HCT116 (cell line): Measurements from ENCODE around the gene KLHL18. TPM values are rescaled to one million over a fixed set of nuclear protein-coding genes. Genes with fewer than 3 reads are reported as not detected.

ENCODE experiments used
- ATAC-seq: fragments of 200-7000 bp; cut with Tn5 transposase; 2 replicates; pipeline ENCODE4 v1.9.1; 2020; ENCODE audit warnings: mild to moderate bottlenecking, moderate library complexity
- BruUV-seq: library from RNA; stranded (reverse); fragments of 400-500 nt; replicated peaks from 2 replicates; lab custom pipeline; 2021; lab: Mats Ljungman, UMichigan
- CTCF ChIA-PET: fragments of 300-600 bp; sonication (Branson Sonifier 250); formaldehyde crosslinking; loops from one replicate; lab custom pipeline; 2021; ENCODE audit warnings: antibody characterized with exemption; lab: Charles Lee
- POLR2A ChIA-PET: fragments of 300-600, 350-600 bp; sonication (Branson Sonifier 250); formaldehyde crosslinking; loops from one replicate; lab custom pipeline; 2021; ENCODE audit warnings: antibody characterized with exemption; lab: Charles Lee
- RAD21 ChIA-PET, 2 experiments: fragments of 300-600 bp; sonication (Branson Sonifier 250); formaldehyde crosslinking; loops; one replicate each; lab custom pipeline; 2023; ENCODE audit warnings: low total read pairs in 2 of 2; ENCODE audit not compliant: uncharacterized antibody in 2 of 2, unreplicated experiment in 2 of 2, low non-redundant PET in 1 of 2; lab: Charles Lee
- DNase-seq: peaks from one replicate; pipeline ENCODE4 v3.0.0-alpha.2; 2010; ENCODE audit warnings: low read depth, low spot score
- H2AFZ ChIP-seq: fragments of 200-600 bp; shearing (Covaris generic), sonication (generic); 2 replicates; pipeline ENCODE4 v1.6.1; 2017; ENCODE audit warnings: low read depth, mixed run types, mixed read lengths, antibody characterized with exemption, low read length; ENCODE audit not compliant: poor library complexity, severe bottlenecking
- H3K27ac ChIP-seq: 2 replicates; pipeline ENCODE4 v1.5.1; 2012; ENCODE audit warnings: low read depth, low read length
- H3K27me3 ChIP-seq: fragments of 200-600 bp; sonication (generic); 2 replicates; pipeline ENCODE4 v1.6.1; 2016; ENCODE audit warnings: mixed run types, low read length, mixed read lengths; ENCODE audit not compliant: insufficient read depth
- H3K36me3 ChIP-seq, 2 experiments: fragments of 200-500 bp in 1 of 2; fragments of 200-600 bp in 1 of 2; sonication (Bioruptor generic) in 1 of 2; sonication (generic) in 1 of 2; 2 replicates each; pipeline versions ENCODE4 v1.5.1 to v1.6.1; 2014 to 2016; ENCODE audit warnings: low read length in 2 of 2, inconsistent platforms in 1 of 2, mixed read lengths in 1 of 2, mixed run types in 1 of 2; ENCODE audit not compliant: insufficient read depth in 2 of 2, control insufficient read depth in 1 of 2
- H3K4me1 ChIP-seq, 2 experiments: fragments of 200-600 bp in 1 of 2; sonication (generic) in 1 of 2; 2 replicates each; pipeline versions ENCODE4 v1.5.1 to v1.6.1; 2012 to 2017; ENCODE audit warnings: low read length in 2 of 2, inconsistent platforms in 1 of 2, mild to moderate bottlenecking in 1 of 2, mixed read lengths in 1 of 2, mixed run types in 1 of 2, moderate library complexity in 1 of 2; ENCODE audit not compliant: insufficient read depth in 2 of 2, control insufficient read depth in 1 of 2
- H3K4me2 ChIP-seq: fragments of 200-600 bp; sonication (generic); 2 replicates; pipeline ENCODE4 v1.6.1; 2017; ENCODE audit warnings: mixed run types, low read length, mixed read lengths
- H3K4me3 ChIP-seq, 2 experiments: fragments of 200-600 bp in 1 of 2; sonication (generic) in 1 of 2; replicated peaks in 1 of 2; 2 replicates each; pipeline ENCODE4 v1.5.1; 2011 to 2016; ENCODE audit warnings: low read length in 2 of 2, control low read depth in 1 of 2, low read depth in 1 of 2, mild to moderate bottlenecking in 1 of 2, mixed read lengths in 1 of 2, mixed run types in 1 of 2
- H3K79me2 ChIP-seq: fragments of 200-600 bp; sonication (generic); 2 replicates; pipeline ENCODE4 v1.6.1; 2017; ENCODE audit warnings: mild to moderate bottlenecking, mixed run types, low read length, moderate library complexity, mixed read lengths; ENCODE audit not compliant: insufficient read depth
- H3K9ac ChIP-seq: fragments of 200-600 bp; sonication (generic); 2 replicates; pipeline ENCODE4 v1.6.1; 2016; ENCODE audit warnings: low read length, mixed read lengths
- H3K9me2 ChIP-seq: fragments of 200-600 bp; sonication (generic), shearing (Covaris generic); 2 replicates; pipeline ENCODE4 v1.6.1; 2017; ENCODE audit warnings: mixed run types, mild to moderate bottlenecking, moderate library complexity; ENCODE audit not compliant: insufficient read depth
- H3K9me3 ChIP-seq, 2 experiments: fragments of 200-500 bp in 1 of 2; fragments of 200-600 bp in 1 of 2; sonication (Bioruptor generic) in 1 of 2; sonication (generic) in 1 of 2; 2 replicates each; pipeline ENCODE4 v1.6.1; 2014 to 2017; ENCODE audit warnings: low read length in 2 of 2, mixed read lengths in 2 of 2, inconsistent platforms in 1 of 2, low read depth in 1 of 2, mild to moderate bottlenecking in 1 of 2, mixed run types in 1 of 2, moderate library complexity in 1 of 2; ENCODE audit not compliant: control insufficient read depth in 1 of 2, insufficient read depth in 1 of 2
- H4K20me1 ChIP-seq: fragments of 200-600 bp; sonication (generic), shearing (Covaris generic); 2 replicates; pipeline ENCODE4 v1.6.1; 2017; ENCODE audit warnings: mixed run types, mild to moderate bottlenecking, moderate library complexity; ENCODE audit not compliant: insufficient read depth
- CEBPB ChIP-seq: IDR thresholded peaks from 2 replicates; pipeline ENCODE4 v1.6.1; 2012; ENCODE audit warnings: low read depth
- EGR1 ChIP-seq: IDR thresholded peaks from 2 replicates; pipeline ENCODE4 v1.6.1; 2012; ENCODE audit warnings: low read depth
- ELF1 ChIP-seq: IDR thresholded peaks from 2 replicates; pipeline ENCODE4 v1.6.1; 2012; ENCODE audit warnings: low read depth, borderline replicate concordance
- EZH2phosphoT487 ChIP-seq: fragments of 200-600 bp; IDR thresholded peaks from 2 replicates; pipeline ENCODE4 v1.6.1; 2018; ENCODE audit warnings: antibody characterized with exemption, borderline replicate concordance
- JUND ChIP-seq: IDR thresholded peaks from 2 replicates; pipeline ENCODE4 v1.6.1; 2012
- POLR2A ChIP-seq: IDR thresholded peaks from 2 replicates; pipeline ENCODE4 v1.7.0; 2011; ENCODE audit warnings: borderline replicate concordance; ENCODE audit not compliant: insufficient read depth, insufficient read length; ENCODE audit errors: extremely low read depth
- POLR2AphosphoS5 ChIP-seq: IDR thresholded peaks from 2 replicates; pipeline ENCODE4 v1.6.1; 2011; ENCODE audit warnings: mild to moderate bottlenecking, low read depth, low read length, moderate library complexity
- RAD21 ChIP-seq: IDR thresholded peaks from 2 replicates; pipeline ENCODE4 v1.6.1; 2012; ENCODE audit warnings: low read depth, mild to moderate bottlenecking
- SIN3A ChIP-seq: IDR thresholded peaks from 2 replicates; pipeline ENCODE4 v1.6.1; 2012; ENCODE audit warnings: low read depth
- SRF ChIP-seq: IDR thresholded peaks from 2 replicates; pipeline ENCODE4 v1.6.1; 2012; ENCODE audit warnings: low read depth
- YY1 ChIP-seq: IDR thresholded peaks from 2 replicates; pipeline ENCODE4 v1.6.1; 2011; ENCODE audit warnings: low read length, low read depth, moderate library complexity, mild to moderate bottlenecking; ENCODE audit not compliant: insufficient replicate concordance; ENCODE audit errors: extremely low read depth
- ZFX ChIP-seq: fragments of 450-650 bp; IDR thresholded peaks from 2 replicates; pipeline ENCODE4 v1.6.1; 2017
- ZNF274 ChIP-seq: fragments of 200-500 bp; sonication (Bioruptor generic); IDR thresholded peaks from 2 replicates; pipeline ENCODE4 v1.6.1; 2014; ENCODE audit warnings: mild to moderate bottlenecking, low read depth, low read length, inconsistent platforms
- intact Hi-C: fragments of 100-400 bp; cut with micrococcal nuclease; formaldehyde crosslinking; loops from 2 replicates; pipeline ENCODE4 v1.10.0; 2022
- total RNA-seq: library from RNA; stranded (reverse); gene quantifications from one replicate; pipeline ENCODE4 v1.2.1, GENCODE V29; 2021; ENCODE audit not compliant: unreplicated experiment
- TF ChIP-seq, protein P1 (sequence below): IDR thresholded peaks from 2 replicates; pipeline ENCODE4 v1.6.1; 2012; ENCODE audit warnings: low read depth
- TF ChIP-seq, protein P2 (sequence below), 3 experiments: fragments of 200-600 bp in 1 of 3; sonication (generic) in 1 of 3; IDR thresholded peaks in 2 of 3; conservative IDR thresholded peaks in 1 of 3; 2 replicates each; pipeline ENCODE4 v1.5.1; 2012 to 2017; ENCODE audit warnings: low read depth in 2 of 3, low read length in 2 of 3, antibody characterized with exemption in 1 of 3, borderline replicate concordance in 1 of 3, control low read depth in 1 of 3, mild to moderate bottlenecking in 1 of 3, mixed read lengths in 1 of 3, mixed run types in 1 of 3, moderate library complexity in 1 of 3; ENCODE audit not compliant: insufficient read depth in 1 of 3
- TF ChIP-seq, protein P3 (sequence below): IDR thresholded peaks from 2 replicates; pipeline ENCODE4 v1.6.1; 2012
- TF ChIP-seq, protein P4 (sequence below): IDR thresholded peaks from 2 replicates; pipeline ENCODE4 v1.6.1; 2012

Gene KLHL18
- total RNA-seq, 1 experiment from 2014 or later: 32.3 TPM

DNA sequence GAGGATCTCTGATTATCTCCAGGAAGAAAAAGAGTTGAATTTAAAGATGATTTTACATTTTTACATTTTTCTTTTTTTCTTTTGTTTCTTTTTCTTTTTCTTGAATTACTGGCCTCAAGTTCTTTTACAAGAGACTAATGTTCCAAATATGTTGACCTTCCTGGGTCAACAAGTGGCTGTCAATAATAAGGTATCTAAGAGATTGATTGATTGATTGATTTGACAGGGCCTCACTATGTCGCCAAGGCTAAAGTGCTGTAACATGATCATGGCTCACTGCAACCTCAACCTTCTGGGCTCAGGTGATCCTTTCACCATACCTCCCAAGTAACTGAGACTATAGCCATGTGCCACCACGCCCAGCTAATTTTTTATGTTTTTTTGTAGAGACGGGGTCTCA, 44.7 kb upstream of the KLHL18 start (continued):
- TF ChIP-seq, protein P1, sequence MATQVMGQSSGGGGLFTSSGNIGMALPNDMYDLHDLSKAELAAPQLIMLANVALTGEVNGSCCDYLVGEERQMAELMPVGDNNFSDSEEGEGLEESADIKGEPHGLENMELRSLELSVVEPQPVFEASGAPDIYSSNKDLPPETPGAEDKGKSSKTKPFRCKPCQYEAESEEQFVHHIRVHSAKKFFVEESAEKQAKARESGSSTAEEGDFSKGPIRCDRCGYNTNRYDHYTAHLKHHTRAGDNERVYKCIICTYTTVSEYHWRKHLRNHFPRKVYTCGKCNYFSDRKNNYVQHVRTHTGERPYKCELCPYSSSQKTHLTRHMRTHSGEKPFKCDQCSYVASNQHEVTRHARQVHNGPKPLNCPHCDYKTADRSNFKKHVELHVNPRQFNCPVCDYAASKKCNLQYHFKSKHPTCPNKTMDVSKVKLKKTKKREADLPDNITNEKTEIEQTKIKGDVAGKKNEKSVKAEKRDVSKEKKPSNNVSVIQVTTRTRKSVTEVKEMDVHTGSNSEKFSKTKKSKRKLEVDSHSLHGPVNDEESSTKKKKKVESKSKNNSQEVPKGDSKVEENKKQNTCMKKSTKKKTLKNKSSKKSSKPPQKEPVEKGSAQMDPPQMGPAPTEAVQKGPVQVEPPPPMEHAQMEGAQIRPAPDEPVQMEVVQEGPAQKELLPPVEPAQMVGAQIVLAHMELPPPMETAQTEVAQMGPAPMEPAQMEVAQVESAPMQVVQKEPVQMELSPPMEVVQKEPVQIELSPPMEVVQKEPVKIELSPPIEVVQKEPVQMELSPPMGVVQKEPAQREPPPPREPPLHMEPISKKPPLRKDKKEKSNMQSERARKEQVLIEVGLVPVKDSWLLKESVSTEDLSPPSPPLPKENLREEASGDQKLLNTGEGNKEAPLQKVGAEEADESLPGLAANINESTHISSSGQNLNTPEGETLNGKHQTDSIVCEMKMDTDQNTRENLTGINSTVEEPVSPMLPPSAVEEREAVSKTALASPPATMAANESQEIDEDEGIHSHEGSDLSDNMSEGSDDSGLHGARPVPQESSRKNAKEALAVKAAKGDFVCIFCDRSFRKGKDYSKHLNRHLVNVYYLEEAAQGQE: no peak
- no peak for TF ChIP-seq POLR2A
- TF ChIP-seq SIN3A: no peak
- TF ChIP-seq CEBPB: no peak
- TF ChIP-seq, all 23 proteins: peak for 0

DNA sequence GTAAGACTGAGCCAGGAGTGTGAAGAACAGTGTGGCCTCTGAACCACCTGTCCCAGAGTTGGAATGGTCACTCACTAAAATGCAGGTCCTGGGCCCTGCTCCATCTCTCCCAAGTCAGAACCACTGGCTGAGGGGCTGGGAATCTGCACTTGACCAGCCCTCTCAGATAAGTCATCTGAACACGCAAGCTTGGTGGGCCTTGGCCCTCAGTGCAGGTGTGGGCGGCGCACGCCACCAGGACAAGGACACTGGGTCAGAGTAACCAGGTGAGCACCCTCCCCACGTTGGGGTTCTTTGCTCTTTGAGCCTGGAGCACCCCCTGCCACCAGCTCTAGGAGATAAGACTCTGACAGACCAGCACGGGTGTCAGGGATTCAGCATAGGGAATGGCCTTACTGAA, 42.8 kb upstream of the KLHL18 start:
- ATAC-seq (no peak), DNase-seq (no peak)
- peaks cover 6 to 10% of the 10 kb centered on the region in 2 experiments; a peak in 3 of 4 replicates for H3K4me1 ChIP-seq
- H4K20me1 ChIP-seq: no peaks in the 10 kb centered on the region
- H3K4me3 ChIP-seq: no peak overlapping the region
- H3K9ac ChIP-seq: no peak overlapping the region
- no peaks in the 10 kb centered on the region for H3K79me2 ChIP-seq
- no peaks in the 10 kb centered on the region for H3K27me3 ChIP-seq
- POLR2A ChIA-PET: no interaction called here
- H3K36me3 ChIP-seq: no peaks in the 10 kb centered on the region
- no peaks in the 10 kb centered on the region for H3K9me3 ChIP-seq
- RAD21 ChIA-PET: no interaction called here
- intact Hi-C loops: no loop called here
- no peak overlapping the region for H3K27ac ChIP-seq
- no peak overlapping the region for H3K4me2 ChIP-seq
- H2AFZ ChIP-seq: no peak overlapping the region
- no peaks in the 10 kb centered on the region for H3K9me2 ChIP-seq
- CTCF ChIA-PET: no interaction called here
- no TSS peak for BruUV-seq
- no peak for TF ChIP-seq ZNF274
- TF ChIP-seq EZH2phosphoT487: no peak
- TF ChIP-seq, protein P2, sequence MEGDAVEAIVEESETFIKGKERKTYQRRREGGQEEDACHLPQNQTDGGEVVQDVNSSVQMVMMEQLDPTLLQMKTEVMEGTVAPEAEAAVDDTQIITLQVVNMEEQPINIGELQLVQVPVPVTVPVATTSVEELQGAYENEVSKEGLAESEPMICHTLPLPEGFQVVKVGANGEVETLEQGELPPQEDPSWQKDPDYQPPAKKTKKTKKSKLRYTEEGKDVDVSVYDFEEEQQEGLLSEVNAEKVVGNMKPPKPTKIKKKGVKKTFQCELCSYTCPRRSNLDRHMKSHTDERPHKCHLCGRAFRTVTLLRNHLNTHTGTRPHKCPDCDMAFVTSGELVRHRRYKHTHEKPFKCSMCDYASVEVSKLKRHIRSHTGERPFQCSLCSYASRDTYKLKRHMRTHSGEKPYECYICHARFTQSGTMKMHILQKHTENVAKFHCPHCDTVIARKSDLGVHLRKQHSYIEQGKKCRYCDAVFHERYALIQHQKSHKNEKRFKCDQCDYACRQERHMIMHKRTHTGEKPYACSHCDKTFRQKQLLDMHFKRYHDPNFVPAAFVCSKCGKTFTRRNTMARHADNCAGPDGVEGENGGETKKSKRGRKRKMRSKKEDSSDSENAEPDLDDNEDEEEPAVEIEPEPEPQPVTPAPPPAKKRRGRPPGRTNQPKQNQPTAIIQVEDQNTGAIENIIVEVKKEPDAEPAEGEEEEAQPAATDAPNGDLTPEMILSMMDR (IDR thresholded peaks at IDR 0.05 in 2 of 3, conservative IDR thresholded peaks at IDR 0.05 in 1 of 3; ENCODE audit: borderline replicate concordance in 1 of 3, insufficient read depth in 1 of 3, low read depth in 2 of 3, low read length in 2 of 3): no peak
- TF ChIP-seq SRF: no peak
- TF ChIP-seq, protein P1: no peak
- TF ChIP-seq YY1: no peak
- TF ChIP-seq, protein P3, sequence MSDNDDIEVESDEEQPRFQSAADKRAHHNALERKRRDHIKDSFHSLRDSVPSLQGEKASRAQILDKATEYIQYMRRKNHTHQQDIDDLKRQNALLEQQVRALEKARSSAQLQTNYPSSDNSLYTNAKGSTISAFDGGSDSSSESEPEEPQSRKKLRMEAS: no peak
- TF ChIP-seq ZFX: no peak
- no peak for TF ChIP-seq JUND
- TF ChIP-seq ELF1: no peak
- TF ChIP-seq POLR2AphosphoS5: no peak
- TF ChIP-seq EGR1: no peak
- no peak for TF ChIP-seq CEBPB
- TF ChIP-seq RAD21: no peak
- TF ChIP-seq SIN3A: no peak
- TF ChIP-seq, protein P4, sequence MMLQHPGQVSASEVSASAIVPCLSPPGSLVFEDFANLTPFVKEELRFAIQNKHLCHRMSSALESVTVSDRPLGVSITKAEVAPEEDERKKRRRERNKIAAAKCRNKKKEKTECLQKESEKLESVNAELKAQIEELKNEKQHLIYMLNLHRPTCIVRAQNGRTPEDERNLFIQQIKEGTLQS: no peak
